CD1c-positive myeloid dendritic cell (primary cell): ENCODE results near the gene SUSD4.

Source experiments
- DNase-seq: peaks from one replicate; pipeline ENCODE4 v3.0.0-alpha.2; 2016; ENCODE audit errors: extremely low spot score

The SUSD4 gene

GRCh38 chr1:223214261-223214807 is 149.6 kb downstream of the SUSD4 start:
- DNase-seq: no peak

DNA sequence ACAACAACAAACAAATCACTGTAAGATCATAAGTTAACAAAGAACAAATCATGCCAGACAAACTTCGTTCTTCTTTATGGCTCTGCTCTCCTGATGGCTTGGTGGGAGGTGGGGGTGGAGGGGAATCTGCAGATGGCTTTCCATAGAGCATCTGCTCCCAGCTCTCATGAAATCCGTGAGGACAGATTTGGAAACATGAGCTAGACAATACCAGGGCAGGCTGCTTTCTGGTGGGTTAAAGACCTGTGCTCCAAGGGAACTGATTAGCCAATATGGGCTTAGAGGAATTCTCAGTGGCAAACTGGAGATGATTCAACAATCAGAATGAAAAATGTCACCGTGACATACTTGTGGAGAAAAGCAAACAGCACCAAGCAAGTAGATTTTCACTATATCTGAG is 151.5 kb downstream of the SUSD4 start:
- DNase-seq: no peak

- no peak for DNase-seq
Measured at GRCh38 chr1:223211323-223211985, 152.5 kb downstream of the SUSD4 start.

DNA sequence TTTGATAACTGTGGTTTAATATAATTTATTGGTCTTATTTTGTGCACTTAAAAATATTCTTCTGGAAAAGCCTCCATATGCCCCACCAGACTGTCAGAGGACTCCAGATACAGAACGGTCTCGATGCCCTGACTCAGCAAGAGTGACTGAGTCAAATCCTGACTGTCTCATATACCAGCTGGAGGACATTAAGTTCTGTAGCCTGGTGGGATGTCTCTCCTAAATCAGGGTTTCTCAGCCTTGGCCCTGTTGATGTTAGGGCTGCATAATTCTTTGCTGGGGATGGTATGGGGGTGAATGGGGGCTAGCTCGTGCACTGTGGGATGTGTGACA is 153.2 kb downstream of the SUSD4 start:
- DNase-seq: no peak

- DNase-seq: no peak
Measured at GRCh38 chr1:223209992-223210787, 153.8 kb downstream of the SUSD4 start.

- DNase-seq: no peak
Measured at GRCh38 chr1:223209293-223209898, 154.6 kb downstream of the SUSD4 start.

DNA sequence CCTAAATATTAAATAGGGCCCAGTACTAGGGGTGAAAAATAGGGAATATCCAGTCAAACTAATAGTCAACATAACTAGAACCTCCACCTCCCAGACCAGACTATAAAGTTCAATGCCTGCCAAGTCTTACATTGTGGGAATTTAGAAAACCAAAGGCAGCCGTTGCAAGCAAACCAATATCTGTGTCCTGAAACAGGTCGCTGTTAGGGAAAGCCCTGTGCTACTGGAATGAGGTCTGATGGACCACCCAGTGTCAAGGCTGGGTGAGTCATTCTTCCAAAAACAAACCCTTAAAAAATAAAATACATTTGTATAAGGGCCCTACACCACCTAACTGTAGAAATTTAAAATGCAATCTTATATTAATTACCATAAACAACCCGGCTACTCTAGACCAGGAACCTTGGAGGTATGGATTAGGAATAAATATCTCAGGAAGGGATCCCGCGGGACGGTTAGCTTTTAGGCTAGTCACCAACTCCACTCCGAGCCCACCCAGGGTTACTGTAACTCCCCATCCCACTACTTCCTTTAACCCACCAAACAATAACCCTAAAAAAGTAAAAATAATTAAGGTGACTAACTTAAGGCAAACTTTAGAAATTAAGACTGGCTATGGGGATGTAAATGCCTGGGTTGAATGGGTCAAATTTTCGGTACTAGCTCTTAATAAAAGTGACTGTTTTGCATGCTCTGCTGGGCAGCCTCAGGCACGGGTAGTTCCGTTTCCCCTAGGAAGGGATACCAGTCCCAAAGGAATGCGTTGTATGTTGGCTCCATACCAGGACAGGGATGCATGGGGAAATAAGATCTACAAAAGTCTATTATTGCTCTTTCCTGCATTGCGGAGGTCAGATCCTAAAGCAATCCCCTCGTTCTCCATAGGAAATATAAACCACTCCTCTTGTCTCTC is 155.6 kb downstream of the SUSD4 start:
- no peak for DNase-seq

GRCh38 chr1:223207293-223208066 is 156.5 kb downstream of the SUSD4 start:
- no peak for DNase-seq

DNA sequence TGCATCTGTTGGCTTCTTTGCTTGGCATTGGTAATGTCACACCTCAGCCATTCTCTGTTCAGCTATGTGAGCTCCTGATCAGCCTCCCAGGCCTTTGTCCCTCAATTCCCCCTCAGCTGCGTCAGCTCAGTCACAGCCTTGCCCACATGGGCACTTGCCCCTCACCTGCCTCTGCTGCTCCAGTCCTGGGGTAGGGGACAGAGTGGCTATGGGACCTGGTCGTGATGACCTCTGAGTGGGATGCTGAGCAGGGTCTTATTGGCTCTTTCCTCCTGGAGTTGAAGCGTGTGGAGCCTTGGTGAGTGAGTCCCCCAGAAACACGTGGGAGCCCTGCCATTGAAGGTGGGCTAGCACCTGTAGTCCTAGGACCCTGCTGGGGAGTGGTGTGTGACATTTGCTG is 159.6 kb downstream of the SUSD4 start:
- DNase-seq: no peak

- no peak for DNase-seq
Measured at GRCh38 chr1:223203694-223204093, 160.3 kb downstream of the SUSD4 start.

- no peak for DNase-seq
Measured at GRCh38 chr1:223203034-223203408, 161.0 kb downstream of the SUSD4 start.

GRCh38 chr1:223202376-223203033 is 161.5 kb downstream of the SUSD4 start:
- DNase-seq: no peak

- DNase-seq: no peak
Measured at GRCh38 chr1:223201967-223202366, 162.0 kb downstream of the SUSD4 start.

DNA sequence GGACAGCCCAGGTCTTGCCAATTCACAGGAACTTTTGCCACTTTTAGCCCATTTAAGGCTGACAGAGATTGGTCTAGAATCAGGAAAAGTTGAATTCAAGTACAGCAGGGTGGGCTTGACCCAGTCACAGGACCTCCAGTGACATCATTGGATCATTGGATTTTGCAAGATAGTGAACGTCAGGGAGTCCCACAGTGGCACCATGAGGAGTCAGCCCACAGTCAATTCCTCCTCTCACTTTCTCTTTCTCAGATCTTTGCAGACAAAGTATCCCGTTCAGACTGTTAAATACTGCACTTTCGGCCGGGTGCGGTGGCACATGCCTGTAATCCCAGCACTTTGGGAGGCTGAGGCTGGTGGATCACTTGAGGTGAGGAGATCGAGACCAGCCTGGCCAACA is 163.1 kb downstream of the SUSD4 start:
- DNase-seq: no peak

DNA sequence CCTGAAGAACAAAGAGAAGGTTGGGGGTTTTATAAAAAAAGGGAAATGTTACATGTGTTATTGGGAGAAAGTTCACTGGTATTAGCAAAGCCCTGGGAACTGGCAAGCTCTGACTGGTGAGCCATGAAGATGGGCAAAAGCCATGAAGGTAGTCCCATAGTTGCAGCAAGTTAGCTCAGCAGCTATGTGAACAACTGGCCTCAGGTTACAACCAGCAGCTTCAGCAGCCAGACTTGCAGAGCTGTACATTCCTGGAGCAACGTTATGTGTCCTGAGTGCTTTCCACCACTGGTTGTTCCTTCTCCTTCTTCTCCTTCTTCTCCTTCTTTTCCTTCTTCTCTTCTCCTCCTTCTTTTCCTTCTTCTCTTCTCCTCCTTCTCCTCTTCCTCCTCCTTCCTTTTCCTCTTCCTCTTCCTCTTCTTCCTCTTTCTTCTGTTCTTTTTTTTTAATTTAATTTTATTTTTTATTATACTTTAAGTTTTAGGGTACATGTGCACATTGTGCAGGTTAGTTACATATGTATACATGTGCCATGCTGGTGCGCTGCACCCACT is 164.8 kb downstream of the SUSD4 start:
- peak; percentile 3 for DNase-seq

- DNase-seq: peak; percentile 18
Measured at GRCh38 chr1:223198628-223198965, 165.4 kb downstream of the SUSD4 start.

GRCh38 chr1:223197923-223198627 is 165.9 kb downstream of the SUSD4 start:
- DNase-seq: no peak

GRCh38 chr1:223189903-223190724 is 173.9 kb downstream of the SUSD4 start:
- peak; percentile 18 for DNase-seq

DNA sequence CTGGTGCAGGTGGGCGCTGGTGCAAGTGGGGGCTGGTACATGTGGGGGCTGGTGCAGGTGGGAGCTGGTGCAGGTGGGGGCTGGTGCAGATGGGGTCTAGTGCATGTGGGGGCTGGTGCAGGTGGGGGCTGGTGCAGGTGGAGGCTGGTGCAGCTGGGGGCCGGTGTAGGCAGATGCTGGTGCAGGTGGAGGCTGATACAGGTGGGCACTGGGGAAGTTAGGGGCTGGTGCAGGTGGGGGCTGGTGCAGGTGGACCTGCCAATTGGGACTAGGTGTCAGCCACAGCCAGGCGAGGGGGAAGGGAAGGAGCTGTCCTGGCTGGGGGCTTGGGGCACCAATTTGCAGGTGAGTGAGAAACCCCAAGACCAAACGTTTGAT is 174.5 kb downstream of the SUSD4 start:
- DNase-seq: no peak
